ENCODE results near the gene ZNF3. TPM values are rescaled to one million over a fixed set of nuclear protein-coding genes. Genes with fewer than 3 reads are reported as not detected.

The ZNF3 gene
- total RNA-seq, 2 donors from 2014 or later: 34.0 to 37.2 TPM

- intact Hi-C loops (cut with DNase I, micrococcal nuclease): no loop called here
- ATAC-seq: no peak
- no peak for DNase-seq
Measured at GRCh38 chr7:100091411-100092181, 10.1 kb upstream of the ZNF3 start.

GRCh38 chr7:100090527-100091410 lies 9.2 kb upstream of the ZNF3 start:
- ATAC-seq (no peak), DNase-seq (no peak)
- intact Hi-C loops (cut with DNase I, micrococcal nuclease): no loop called here

- intact Hi-C loops (cut with DNase I, micrococcal nuclease): loop anchor here in 1 of 2 donors (10.0 kb wide), 1 partner anchor 95 kb away; no protein-coding TSS in a partner anchor
- DNase-seq (no peak), ATAC-seq (no peak)
Measured at GRCh38 chr7:100089458-100090196, 8.1 kb upstream of the ZNF3 start.

GRCh38 chr7:100088621-100089457 lies 7.3 kb upstream of the ZNF3 start, which contains the start of gene COPS6:
Gene COPS6 (plus strand): TSS chr7:100088969. CDS start chr7:100088991, 22 bp downstream.
- intact Hi-C loops (cut with DNase I, micrococcal nuclease): loop anchor here in 1 of 2 donors (10.0 kb wide), 1 partner anchor 94 kb away; no protein-coding TSS in a partner anchor
- DNase-seq (peak; percentile 78 to 93), ATAC-seq (peak; percentile 89)

- ATAC-seq: no peak
- intact Hi-C loops (cut with DNase I, micrococcal nuclease): loop anchor here in 1 of 2 donors (10.0 kb wide), 1 partner anchor 93 kb away; no protein-coding TSS in a partner anchor
- no peak for DNase-seq
Measured at GRCh38 chr7:100088095-100088620, 6.6 kb upstream of the ZNF3 start.

GRCh38 chr7:100087055-100087750 lies 5.7 kb upstream of the ZNF3 start:
- DNase-seq: no peak
- intact Hi-C loops (cut with DNase I, micrococcal nuclease): loop anchor here in 1 of 2 donors (10.0 kb wide), 1 partner anchor 92 kb away; no protein-coding TSS in a partner anchor
- no peak for ATAC-seq

GRCh38 chr7:100085515-100085914 lies 4.0 kb upstream of the ZNF3 start:
- ATAC-seq (no peak), DNase-seq (no peak)
- intact Hi-C loops (cut with DNase I, micrococcal nuclease): loop anchor here in 1 of 2 donors (10.0 kb wide), 1 partner anchor 91 kb away; no protein-coding TSS in a partner anchor

- DNase-seq (no peak), ATAC-seq (no peak)
- intact Hi-C loops (cut with DNase I, micrococcal nuclease): loop anchor here in 1 of 2 donors (10.0 kb wide), 1 partner anchor 88 kb away; no protein-coding TSS in a partner anchor
Measured at GRCh38 chr7:100082978-100083377, 1.5 kb upstream of the ZNF3 start.

GRCh38 chr7:100080907-100081534 lies 502 bp downstream of the ZNF3 start:
- intact Hi-C loops (cut with DNase I, micrococcal nuclease): loop anchor here in 1 of 2 donors (10.0 kb wide), 1 partner anchor 86 kb away; no protein-coding TSS in a partner anchor
- DNase-seq (peak in 1 of 2 donors; percentile 35), ATAC-seq (peak; percentile 12)

- ATAC-seq (peak; percentile 63), DNase-seq (peak; percentile 59 to 83)
- intact Hi-C loops (cut with DNase I, micrococcal nuclease): no loop called here
Measured at GRCh38 chr7:100079024-100079560, 2.4 kb downstream of the ZNF3 start.

- DNase-seq (peak in 1 of 2 donors; percentile 33), ATAC-seq (peak; percentile 29)
- intact Hi-C loops (cut with DNase I, micrococcal nuclease): no loop called here
Measured at GRCh38 chr7:100077205-100077604, 4.3 kb downstream of the ZNF3 start.

GRCh38 chr7:100075418-100075817 lies 6.1 kb downstream of the ZNF3 start:
- DNase-seq (no peak), ATAC-seq (no peak)
- intact Hi-C loops (cut with DNase I, micrococcal nuclease): no loop called here

- no peak for ATAC-seq
- intact Hi-C loops (cut with DNase I, micrococcal nuclease): no loop called here
- no peak for DNase-seq
Measured at GRCh38 chr7:100074841-100075240, 6.7 kb downstream of the ZNF3 start.

- ATAC-seq: no peak
- intact Hi-C loops (cut with DNase I, micrococcal nuclease): no loop called here
- no peak for DNase-seq
Measured at GRCh38 chr7:100072462-100072861, 9.1 kb downstream of the ZNF3 start.

- no peak for DNase-seq
- ATAC-seq: no peak
- intact Hi-C loops (cut with DNase I, micrococcal nuclease): no loop called here
Measured at GRCh38 chr7:100071018-100071723, 10.4 kb downstream of the ZNF3 start.

- intact Hi-C loops (cut with DNase I, micrococcal nuclease): no loop called here
- ATAC-seq (no peak), DNase-seq (no peak)
Measured at GRCh38 chr7:100069991-100070390, 11.5 kb downstream of the ZNF3 start.
